ENCODE data around the gene LEMD3. TPM values are rescaled to one million over a fixed set of nuclear protein-coding genes. Genes with fewer than 3 reads are reported as not detected.

Gene LEMD3
- polyA plus RNA-seq, 4 donors: 33.7 to 46.1 (median 41.0) TPM

DNA sequence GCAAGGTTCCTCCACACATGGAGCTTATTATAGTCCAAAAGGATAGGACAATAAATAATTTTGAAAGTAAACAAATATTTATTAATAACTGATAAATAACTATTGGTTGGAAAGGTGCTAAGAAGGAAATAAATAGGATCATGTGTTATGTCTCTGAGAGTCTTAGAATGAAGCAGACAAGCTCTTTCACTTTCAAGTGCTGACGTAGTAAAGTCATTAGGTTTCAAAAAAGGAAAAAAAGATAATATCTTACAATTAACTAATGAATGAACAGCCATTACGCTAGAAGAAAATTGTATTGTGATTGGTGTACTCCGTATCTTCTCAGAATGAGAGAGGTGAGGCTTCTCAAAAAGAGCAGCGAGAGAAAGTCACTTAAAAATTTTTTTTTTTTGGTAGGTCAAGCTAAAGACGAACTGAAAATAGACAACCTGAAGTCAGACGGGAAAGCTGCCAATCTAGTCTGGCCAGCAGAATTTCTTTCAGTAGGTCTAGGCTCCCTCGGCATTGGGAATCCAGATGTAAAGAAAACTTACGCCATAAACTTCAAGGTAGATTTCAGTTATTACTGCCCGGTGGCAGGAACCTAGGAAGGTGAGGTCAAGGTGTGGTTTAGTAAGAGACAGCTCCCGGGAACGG is 583 bp upstream of the LEMD3 start:
- no peak for DNase-seq (ENCODE audit: low read depth in 4 of 4, low spot score in 3 of 4)

DNA sequence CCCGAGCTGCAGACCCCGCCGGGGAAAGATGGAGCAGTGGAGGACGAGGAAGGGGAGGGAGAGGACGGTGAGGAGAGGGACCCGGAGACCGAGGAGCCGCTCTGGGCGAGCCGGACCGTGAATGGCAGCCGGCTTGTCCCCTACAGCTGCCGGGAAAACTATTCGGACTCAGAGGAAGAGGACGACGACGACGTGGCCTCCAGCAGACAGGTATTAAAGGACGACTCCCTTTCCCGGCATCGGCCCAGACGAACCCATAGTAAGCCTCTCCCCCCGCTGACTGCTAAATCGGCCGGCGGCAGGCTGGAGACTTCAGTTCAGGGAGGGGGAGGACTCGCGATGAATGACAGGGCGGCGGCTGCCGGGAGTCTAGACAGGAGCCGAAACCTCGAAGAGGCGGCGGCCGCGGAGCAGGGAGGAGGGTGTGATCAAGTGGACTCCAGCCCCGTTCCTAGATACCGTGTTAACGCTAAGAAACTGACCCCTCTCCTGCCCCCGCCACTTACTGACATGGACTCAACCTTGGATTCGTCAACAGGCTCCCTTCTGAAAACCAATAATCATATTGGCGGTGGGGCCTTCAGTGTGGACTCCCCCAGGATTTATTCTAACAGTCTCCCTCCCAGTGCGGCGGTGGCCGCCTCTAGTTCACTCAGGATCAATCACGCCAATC is 962 bp downstream of the LEMD3 start:
- DNase-seq (ENCODE audit: low read depth in 4 of 4, low spot score in 3 of 4): peak in 2 of 4 donors; percentile 22 to 26

DNA sequence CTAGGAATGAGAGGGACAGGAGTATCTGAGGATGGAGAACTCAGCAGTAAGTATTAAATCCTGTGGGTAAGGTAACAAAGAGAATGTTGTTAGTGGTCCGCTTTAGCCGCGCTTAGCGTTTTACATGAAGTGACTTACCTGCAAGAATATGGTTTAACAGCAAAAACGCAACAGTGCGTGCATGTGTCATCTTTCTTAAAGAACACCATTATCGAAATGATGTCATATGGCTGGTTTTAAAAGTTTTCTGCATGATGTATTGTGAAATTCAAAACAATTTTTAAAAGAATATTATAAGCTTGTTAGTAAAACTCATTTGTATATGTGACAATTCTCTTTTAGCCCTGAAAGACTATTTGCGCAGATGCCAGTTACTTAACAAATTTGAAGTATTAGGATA is 1.7 kb downstream of the LEMD3 start:
- peak in 1 of 4 donors; percentile 3 for DNase-seq (ENCODE audit: low read depth in 4 of 4, low spot score in 3 of 4)

DNA sequence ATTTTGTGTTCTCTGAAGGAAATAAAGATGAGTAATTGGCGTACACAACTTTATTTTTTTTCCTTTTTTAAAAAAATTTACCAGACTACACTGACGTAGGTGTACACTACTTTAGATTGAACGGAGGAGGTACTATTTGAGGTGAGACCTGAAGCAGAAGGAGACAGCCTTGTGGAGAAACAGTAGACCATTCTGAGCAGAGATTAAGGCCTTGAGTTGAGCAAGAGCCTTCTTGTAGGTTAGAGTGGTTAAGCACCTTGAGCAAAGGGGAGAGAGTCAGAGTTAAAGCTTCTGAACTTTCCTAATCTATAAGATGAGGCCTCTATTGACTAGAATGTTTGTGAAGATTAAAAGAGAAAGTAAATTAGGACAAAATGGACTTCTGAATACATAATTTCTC is 2.5 kb downstream of the LEMD3 start:
- no peak for DNase-seq (ENCODE audit: low read depth in 4 of 4, low spot score in 3 of 4)

DNA sequence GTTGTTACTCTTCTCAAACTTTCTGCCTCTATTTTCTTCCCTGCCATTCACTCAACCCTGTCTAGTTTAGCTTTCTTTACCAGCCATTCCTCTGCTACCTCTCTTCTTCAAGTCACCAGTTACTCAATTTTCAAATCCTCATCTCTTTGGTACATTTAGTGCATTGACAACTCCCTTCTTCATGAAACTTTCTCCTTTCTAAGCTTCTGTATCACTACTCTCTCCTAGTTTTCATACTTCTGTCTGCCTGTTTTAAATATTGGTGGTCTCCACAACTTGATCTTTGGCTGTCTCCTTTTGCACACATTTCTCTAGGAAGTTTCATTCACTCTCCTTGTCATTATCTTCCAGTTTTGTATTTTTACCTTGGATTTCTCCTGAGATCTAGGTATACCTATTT is 6.0 kb downstream of the LEMD3 start:
- no peak for DNase-seq (ENCODE audit: low read depth in 4 of 4, low spot score in 3 of 4)

DNA sequence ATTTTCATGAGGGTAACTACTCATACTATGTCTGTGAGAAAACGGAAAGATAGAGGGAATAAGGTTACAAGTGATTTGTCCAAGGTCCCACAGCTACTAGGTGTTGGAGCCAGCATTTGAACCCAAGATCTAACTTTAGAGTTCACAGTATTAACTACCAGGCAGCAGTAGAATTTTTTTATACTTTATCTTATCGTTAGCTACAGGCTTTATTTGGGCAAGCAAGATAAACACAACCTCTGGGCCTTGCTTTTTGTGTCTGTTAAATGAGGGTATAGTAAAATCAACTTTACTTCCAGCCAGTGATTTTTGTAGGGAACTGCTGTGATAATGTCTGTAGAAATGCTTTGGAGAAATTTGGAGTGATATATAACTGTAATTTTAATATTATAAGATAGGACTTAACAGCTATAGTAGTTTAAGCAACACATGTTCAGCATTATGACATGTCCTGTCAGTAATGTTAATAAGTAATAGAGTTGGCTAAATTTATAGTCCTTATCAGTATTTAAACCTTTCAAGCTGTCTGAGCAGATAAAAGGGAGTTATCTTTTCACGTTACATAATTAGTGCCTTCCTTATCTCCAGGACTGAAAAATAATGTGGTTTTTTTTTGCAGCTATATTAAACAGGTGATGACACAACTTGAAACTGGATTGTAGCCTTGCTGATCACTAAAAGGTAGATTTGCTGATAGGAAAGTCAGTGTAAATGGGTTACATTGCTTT is 12.8 kb downstream of the LEMD3 start:
- DNase-seq (ENCODE audit: low read depth in 4 of 4, low spot score in 3 of 4): no peak

DNA sequence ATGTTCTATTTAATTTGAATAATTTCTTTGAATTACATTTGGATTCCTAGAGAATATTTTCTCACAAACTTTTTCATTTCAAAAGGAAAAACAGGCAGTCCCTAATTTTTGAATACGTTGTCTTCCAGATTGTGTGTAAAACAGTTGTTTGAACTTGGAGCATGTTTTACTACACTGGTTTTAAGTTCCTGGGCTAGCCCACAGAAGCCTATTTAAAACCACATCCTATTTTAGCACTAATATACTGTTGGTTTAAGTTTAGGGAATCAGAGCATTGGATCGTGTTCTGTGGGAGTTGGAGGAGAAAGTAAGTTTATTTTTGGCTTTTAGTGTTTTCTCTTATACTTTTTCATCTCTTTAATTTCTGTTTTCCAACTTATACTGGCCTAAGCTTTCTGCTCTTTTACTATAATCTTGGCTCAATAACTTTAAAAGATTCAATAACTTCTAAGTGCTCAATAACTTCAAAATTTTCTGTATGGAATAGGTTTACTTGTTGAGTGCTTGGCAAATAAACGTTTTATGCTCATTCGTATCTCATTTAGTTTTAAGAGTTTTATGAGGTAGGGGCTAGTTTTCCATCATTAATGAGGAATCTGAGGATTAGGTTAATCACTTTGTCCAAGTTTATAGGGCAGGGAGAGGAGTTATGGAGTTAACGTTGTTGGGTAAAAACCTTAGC is 14.9 kb downstream of the LEMD3 start:
- no peak for DNase-seq (ENCODE audit: low read depth in 4 of 4, low spot score in 3 of 4)

DNA sequence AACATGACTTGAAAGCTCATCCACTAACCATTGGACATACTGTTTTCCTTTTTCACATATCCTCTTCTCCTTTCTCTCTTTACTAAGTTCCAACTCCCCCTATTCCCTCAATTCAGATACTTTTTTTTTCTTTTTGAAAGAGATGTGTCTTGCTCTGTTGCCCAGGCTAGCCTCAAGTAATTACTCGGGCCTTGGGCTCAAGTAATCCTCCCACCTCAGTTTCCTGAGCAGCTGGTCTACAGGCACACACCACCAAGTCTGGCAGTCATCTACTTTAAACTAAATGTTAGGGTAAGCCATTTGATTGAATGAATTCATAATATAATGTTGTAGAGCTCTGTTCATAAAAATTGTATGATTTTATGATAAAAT is 15.5 kb downstream of the LEMD3 start:
- no peak for DNase-seq (ENCODE audit: low read depth in 4 of 4, low spot score in 3 of 4)

DNA sequence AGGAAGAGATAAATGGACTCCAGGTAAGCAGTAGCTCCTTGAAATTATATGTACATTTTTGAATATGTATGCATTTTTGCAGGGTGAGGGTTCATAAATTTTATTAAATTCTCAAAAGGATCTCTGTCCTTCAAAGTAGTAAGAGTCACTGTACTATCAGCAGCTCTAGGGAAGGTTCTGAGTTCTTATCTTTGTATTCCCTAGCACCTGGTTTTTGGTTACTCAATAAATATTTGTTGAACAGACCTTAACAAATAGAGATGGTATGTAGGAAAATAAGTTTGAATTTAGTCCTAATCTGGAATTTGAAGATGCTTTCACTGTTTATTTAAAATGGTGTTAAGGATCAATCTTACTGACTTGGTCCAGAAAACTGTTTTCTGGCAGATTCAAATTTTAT is 18.3 kb downstream of the LEMD3 start:
- DNase-seq (ENCODE audit: low read depth in 4 of 4, low spot score in 3 of 4): no peak

DNA sequence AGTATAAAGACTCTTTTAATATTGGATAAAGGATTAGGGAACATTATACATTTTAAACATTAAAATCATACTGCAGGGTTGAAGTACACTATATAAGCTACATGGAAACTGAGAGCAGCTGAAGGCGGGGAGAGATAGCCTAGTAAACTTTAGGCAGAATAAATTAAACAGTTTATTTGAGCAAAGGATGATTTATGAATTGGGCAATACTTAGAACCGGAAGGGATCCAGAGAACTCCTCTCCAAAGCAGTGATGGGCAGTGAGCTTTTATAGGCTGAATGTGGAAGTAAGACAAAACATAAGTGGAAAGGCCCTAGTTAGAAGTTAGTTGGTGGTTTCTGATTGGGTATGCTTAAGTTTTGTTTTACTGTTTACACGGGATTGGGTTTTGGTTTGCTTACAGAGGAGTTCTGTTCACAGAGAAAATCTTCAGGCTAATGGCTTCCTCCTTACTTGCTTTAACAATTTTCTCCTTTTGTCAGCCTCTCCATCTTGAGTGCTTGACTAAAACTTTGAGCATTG is 18.9 kb downstream of the LEMD3 start:
- DNase-seq (ENCODE audit: low read depth in 4 of 4, low spot score in 3 of 4): no peak

DNA sequence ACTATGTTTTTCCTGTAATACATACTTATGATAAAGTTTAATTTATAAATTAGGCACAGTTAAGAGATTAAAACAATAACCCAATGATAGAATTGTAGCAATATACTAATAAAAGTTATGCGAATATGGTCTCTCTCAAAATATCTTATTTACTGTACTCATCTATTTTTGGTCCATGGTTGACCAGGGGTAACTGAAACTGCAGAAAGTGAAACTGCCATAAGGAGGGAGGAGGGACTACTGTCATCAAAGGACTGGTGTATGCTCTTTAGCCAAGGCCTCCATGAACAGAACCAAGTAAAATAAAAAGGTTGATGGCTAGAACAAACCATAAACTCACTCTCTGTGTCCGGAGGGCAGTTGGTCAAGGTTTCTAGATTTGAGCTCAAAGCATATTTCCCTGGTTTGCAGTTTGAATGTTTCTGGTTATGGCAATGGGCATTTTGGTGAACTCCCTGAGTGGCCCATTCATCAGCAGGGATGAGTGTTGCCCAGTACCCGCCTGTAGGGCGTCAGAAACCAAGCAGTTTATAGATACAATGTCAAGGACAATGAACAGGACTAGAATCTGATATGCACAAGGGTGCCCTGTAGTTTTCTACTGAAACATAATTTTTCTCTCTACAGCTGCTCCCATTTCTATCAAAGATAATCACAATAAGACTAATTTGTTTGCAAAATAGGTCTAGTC is 19.8 kb downstream of the LEMD3 start:
- no peak for DNase-seq (ENCODE audit: low read depth in 4 of 4, low spot score in 3 of 4)

DNA sequence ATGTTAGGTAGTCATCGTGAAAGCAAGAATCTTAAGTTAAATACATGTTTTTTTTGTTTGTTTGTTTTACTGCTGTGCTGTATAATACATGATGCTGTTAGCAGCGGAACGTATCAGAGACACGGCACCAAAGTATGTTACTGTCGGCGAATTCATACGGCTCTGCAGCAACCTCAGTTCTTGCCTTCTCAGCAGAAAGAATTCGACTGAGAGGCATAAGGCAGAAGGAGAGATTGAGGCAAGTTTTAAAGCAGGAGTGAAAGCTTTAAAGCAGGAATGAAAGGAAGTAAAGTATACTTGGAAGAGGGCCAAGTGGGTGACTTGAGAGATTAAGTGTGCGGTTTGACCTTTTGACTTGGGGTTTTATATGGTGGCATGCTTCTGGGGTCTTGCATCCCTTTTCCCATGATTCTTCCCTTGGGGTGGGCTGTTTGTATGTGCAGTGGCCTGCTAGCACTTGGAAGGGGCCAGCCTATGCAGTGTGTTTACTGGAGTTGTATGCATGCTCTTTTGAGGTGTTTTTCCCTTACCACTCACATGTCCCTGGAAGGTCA is 23.7 kb downstream of the LEMD3 start:
- DNase-seq (ENCODE audit: low read depth in 4 of 4, low spot score in 3 of 4): no peak

DNA sequence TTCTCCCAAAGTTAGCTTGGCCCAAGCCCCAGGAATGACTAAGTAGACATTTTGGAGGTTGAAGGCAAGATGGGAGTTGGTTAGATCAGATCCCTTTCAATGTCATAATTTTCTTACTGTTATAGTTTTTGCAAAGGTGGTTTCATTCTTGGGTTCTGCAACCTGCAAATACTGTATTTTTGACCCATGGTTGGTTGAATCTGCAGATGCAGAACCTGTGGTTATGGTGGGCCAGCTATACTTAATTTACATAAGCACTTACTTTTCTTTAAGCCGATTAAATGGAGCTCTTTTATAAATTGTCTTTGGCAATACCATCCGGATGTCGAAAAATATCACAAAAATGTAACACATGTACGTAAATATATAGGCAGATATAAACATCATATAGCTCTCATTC is 25.6 kb downstream of the LEMD3 start:
- no peak for DNase-seq (ENCODE audit: low read depth in 4 of 4, low spot score in 3 of 4)

DNA sequence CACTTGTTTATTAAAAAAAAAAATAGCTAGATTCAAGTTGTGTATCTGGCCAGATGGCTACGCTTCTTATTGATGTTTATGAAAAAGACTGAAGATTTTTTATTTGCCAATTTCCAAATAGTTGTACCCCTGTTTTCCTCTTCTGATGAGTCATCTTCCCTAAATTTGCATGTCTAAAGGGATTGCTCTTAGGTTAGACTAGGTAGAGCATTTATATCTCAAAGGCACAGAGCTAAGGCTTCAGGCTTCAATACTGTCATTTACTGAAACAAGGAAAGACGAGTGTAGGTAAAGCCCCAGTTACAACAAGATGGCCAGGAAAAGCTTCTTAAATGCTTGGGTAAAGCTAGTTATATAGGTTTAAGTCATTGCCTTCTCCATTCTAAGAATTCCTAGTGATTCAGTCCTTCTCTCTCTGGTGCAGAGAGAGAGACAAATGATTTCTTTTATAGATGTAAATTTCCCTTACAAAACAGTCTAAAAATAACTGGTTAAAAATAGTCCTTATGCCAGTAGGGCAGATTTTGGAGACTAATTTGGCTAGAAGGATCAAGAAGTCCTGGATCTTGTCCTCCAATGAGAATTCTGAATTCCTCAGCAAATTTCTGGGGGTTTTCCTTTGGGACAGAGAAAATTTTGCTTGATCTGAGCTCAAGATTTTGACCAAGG is 26.1 kb downstream of the LEMD3 start:
- DNase-seq (ENCODE audit: low read depth in 4 of 4, low spot score in 3 of 4): no peak

DNA sequence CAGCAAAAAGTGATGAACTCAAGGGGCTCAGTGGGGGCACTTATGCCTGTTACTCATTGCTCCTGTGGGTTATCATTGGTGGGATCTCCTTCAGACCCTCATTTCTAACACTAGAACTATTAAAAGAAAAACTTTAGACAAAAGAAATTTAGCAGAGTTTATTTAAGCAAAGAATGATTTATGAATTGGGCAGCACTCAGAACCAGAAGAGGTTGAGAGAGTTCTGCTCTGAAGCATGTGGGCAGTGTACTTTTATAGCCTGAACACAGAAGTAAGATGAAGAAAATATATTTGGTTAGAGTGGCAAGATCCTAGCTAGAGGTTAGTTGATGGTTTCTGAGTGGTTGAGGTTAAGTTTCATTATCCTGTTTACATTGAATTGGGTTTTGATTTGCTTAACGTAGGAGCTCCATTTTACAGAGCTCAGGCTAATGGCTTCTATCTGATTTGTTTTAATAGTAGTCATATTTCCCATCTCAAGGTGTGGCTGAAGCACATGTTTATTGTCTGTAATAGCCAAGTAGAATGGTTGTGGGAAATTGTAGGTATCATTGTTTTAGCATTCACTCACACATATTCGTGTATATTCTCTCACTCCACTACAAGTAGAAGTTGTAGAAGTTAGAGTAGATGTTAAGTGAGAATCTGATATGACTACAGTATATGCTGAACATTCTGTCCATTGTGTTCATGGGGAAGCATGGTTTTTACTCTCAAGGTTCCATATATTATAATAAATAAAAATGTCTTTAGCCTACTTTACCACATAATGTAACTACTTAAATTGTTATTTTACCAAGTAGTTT is 27.6 kb downstream of the LEMD3 start:
- no peak for DNase-seq (ENCODE audit: low read depth in 4 of 4, low spot score in 3 of 4)

DNA sequence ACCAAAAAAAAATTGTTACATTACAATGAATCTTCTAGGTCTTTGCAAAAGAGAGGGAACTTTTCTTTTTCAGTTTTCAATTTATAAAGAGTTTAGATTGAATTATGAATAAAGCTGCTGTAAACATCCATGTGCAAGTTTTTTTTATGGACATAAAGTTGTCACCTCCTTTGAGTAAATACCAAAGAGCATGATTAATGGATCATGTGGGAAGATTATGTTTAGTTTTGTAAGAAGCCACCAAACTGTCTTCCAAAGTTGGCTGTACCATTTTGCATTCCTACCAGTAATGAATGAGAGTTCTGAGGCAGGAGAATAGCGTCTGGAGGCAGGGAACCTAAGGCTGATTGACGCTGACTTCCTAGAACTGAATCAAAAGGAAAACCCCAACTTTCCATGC is 30.2 kb downstream of the LEMD3 start:
- no peak for DNase-seq (ENCODE audit: low read depth in 4 of 4, low spot score in 3 of 4)

DNA sequence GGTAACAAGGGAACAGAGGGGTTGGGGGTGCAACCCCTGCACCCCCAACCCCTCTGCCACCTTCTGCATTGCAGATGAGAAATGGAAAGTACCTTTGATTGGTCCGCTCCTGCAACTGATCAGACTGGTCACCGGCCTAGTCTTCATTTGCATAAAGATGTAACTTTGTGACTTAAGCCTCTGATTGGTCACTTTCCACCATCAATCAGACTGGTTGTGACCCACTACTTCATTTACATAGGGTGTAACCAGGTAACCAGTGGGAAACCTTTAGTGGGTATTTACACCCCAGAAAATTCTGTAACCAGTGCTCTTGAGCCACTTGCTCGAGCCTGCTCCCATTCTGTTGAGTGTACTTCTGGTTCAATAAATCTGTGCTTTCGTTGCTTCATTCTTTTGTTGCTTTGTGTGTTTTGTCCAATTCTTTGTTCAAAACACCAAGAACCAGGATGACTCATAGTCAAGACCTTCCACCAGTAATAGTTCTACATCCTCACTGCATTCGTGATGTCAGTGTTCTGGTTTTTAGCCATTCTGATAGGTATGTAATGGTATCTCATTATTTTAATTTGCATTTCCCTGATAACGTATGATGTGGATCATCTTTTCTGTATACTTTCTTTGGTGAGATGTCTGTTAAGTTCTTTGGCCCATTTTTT is 30.8 kb downstream of the LEMD3 start:
- DNase-seq (ENCODE audit: low read depth in 4 of 4, low spot score in 3 of 4): no peak

DNA sequence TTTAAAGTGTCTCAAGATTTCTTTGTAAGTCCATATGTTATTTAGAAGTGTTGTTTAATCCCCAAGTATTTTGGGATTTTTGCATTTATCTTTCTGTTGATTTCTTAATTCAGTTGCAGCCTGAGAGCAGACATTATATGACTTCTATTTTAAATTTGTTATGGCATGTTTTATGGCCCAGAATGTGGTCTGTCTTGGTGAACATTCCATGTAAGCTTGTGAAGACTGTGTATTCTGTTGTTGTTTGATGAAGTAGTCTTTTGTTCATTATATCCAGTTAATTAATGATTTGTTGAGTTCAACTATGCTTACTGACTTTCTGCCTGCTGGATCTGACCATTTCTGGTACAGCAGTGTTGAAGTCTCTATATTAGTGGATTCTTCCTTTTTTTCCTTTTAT is 34.0 kb downstream of the LEMD3 start:
- no peak for DNase-seq (ENCODE audit: low read depth in 4 of 4, low spot score in 3 of 4)
